ENCODE data around the gene BRF1. TPM values are rescaled to one million over a fixed set of nuclear protein-coding genes. Genes with fewer than 3 reads are reported as not detected.

Gene BRF1
- total RNA-seq, 1 donor from 2014 or later: 47.7 TPM

DNA sequence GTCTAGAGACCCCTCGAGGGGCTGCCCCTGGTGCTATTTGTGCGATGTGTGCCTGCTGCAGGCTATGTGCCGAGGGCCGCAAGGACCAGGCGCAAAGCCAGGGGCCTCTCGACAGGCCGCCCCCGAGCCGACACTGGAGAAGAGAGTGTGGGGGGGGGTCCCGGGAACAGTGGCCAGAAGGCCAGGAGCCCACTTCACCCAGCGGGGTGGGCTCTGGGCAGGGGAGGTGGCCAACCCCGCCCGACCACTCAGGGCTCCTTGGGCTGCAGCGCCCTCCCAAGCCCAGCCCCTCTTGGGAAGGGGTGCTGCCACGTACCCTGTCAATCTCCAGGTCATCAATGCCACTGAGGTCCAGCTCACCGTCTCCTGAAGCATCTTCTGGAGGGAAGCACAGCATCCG is 81.0 kb downstream of the BRF1 start:
- Mint-ChIP-seq H3K27me3 (no peaks in the 10 kb centered on the region), H3K36me3 (peaks cover 16% of the 10 kb centered on the region), H3K27ac (no peak overlapping the region), H3K4me3 (no peak overlapping the region), H3K9me3 (no peaks in the 10 kb centered on the region), H3K4me1 (ENCODE audit: unreplicated experiment) (peaks cover 9% of the 10 kb centered on the region)
- TF ChIP-seq, protein P1, sequence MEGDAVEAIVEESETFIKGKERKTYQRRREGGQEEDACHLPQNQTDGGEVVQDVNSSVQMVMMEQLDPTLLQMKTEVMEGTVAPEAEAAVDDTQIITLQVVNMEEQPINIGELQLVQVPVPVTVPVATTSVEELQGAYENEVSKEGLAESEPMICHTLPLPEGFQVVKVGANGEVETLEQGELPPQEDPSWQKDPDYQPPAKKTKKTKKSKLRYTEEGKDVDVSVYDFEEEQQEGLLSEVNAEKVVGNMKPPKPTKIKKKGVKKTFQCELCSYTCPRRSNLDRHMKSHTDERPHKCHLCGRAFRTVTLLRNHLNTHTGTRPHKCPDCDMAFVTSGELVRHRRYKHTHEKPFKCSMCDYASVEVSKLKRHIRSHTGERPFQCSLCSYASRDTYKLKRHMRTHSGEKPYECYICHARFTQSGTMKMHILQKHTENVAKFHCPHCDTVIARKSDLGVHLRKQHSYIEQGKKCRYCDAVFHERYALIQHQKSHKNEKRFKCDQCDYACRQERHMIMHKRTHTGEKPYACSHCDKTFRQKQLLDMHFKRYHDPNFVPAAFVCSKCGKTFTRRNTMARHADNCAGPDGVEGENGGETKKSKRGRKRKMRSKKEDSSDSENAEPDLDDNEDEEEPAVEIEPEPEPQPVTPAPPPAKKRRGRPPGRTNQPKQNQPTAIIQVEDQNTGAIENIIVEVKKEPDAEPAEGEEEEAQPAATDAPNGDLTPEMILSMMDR (conservative IDR thresholded peaks at IDR 0.05): no peak
- DNase-seq (ENCODE audit: extremely low spot score, unreplicated experiment): no peak

DNA sequence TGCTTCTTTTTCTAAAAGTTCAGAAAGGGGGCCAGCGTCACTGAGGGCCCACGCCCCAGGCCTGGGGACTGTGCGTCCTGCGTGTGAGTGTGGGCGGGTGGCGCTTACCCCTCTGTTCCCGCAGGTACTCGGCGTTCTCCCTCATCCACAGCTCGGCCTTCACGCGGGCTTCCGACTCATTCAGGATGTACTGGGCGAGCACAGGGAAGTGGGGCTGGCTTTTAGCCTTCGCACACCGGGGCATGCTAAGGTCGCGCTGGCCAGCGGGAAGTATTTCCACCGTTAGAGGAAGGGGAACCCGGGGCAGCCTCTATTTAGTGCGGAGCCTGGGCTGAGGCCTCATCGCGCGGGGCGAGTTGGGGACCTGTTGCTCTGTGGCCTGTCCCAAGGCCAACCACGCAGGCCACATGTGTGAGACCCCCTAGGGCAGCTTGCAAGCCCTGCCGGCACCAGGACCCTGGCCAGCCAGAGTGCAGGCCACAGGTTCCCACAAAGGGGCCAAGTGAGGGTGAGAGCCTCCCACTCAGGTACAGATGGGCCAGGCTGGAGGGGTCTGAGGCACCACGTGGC is 81.7 kb downstream of the BRF1 start:
- no peak for DNase-seq (ENCODE audit: extremely low spot score, unreplicated experiment)
- no peaks in the 10 kb centered on the region for H3K27me3 Mint-ChIP-seq
- no peak overlapping the region for H3K4me3 Mint-ChIP-seq
- H3K4me1 Mint-ChIP-seq (ENCODE audit: unreplicated experiment): peaks cover 9% of the 10 kb centered on the region
- TF ChIP-seq, protein P1 (conservative IDR thresholded peaks at IDR 0.05): no peak
- H3K36me3 Mint-ChIP-seq: peaks cover 16% of the 10 kb centered on the region
- H3K9me3 Mint-ChIP-seq: no peaks in the 10 kb centered on the region
- no peak overlapping the region for H3K27ac Mint-ChIP-seq

DNA sequence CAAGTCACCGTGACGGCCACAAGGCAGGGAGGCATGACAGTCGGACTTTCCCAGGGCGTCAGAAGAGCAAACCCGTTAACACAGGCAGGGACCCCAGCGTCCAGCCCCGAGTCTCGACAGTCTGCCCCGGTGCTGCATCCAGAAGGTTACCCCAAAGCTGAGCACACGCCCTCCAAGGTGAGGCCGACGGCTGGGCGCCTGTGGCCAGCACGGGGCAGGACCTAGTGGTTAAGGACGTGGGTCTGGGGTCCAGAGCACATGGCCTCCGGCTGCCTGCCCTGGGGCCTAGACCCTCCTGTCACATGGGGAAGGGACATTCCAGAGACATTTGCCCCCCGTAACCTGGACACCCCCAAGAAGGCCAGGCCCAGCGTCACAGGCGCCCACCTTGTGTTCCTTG is 82.2 kb downstream of the BRF1 start:
- Mint-ChIP-seq H3K4me1 (ENCODE audit: unreplicated experiment) (peaks cover 6% of the 10 kb centered on the region), H3K9me3 (no peaks in the 10 kb centered on the region), H3K27me3 (no peaks in the 10 kb centered on the region), H3K36me3 (peaks cover 16% of the 10 kb centered on the region), H3K27ac (no peak overlapping the region), H3K4me3 (no peak overlapping the region)
- TF ChIP-seq, protein P1 (conservative IDR thresholded peaks at IDR 0.05): no peak
- no peak for DNase-seq (ENCODE audit: extremely low spot score, unreplicated experiment)

DNA sequence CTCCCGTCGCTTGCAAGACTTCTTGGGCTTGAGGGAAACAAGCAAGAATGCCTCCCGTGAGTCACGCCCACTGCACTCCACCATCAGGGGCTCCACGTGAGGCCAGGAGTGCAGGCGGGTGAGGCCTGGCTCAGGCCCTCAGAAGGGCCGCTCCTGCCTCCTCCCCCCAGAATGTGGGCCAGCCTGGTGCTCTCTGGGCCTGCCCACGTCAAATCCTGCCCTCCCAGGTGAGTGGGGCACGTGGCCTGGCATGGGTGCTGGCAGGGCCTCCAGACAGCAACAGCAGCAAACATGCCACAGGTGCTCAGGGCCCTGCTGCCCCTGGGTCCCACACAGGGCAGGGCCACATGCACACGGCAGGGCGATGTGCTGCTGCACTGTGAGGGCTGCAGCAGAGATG is 83.0 kb downstream of the BRF1 start:
- TF ChIP-seq, protein P1 (conservative IDR thresholded peaks at IDR 0.05): no peak
- Mint-ChIP-seq H3K27me3 (no peaks in the 10 kb centered on the region), H3K27ac (no peak overlapping the region), H3K4me1 (ENCODE audit: unreplicated experiment) (no peaks in the 10 kb centered on the region), H3K9me3 (no peaks in the 10 kb centered on the region), H3K4me3 (no peak overlapping the region), H3K36me3 (peaks cover 11% of the 10 kb centered on the region)
- no peak for DNase-seq (ENCODE audit: extremely low spot score, unreplicated experiment)

DNA sequence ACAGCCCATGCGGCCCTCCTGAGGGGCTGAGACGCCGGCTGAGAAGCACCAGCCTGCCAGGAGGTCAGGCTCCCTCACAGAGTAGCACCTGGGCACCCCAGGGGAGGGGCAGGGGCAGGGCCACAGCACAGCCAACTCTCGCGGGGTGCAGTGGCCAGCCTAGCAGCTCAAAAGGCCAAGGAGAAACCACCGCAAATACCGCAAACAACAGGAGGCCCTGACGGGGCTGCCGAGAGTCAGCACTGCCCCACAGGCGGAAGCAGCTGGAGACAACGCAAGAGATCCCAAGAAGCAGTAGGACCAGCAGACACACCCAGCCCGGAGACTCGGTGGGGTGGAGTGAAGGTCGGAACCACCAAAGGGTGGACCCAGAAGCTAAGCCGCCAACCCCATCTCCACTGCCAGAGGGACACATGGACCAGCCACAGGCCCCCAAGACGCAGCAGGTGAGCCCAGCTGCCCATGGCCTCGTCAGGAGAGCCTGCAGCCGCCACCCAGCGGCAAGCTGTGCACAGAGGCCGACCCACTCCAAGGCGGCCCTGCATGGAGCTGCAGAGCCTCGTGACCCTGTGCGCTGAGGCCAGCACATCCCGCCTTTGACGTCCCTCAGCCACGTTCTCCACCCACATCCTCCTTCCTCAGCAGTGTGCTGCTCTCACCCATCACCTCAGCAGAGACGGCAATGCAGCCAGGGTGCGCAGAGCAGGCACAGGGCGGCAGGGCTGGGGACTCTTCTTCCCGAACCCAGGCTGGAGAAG is 84.1 kb downstream of the BRF1 start:
- no peaks in the 10 kb centered on the region for H3K4me1 Mint-ChIP-seq (ENCODE audit: unreplicated experiment)
- no peak overlapping the region for H3K27ac Mint-ChIP-seq
- no peak overlapping the region for H3K4me3 Mint-ChIP-seq
- no peaks in the 10 kb centered on the region for H3K27me3 Mint-ChIP-seq
- no peaks in the 10 kb centered on the region for H3K9me3 Mint-ChIP-seq
- DNase-seq (ENCODE audit: extremely low spot score, unreplicated experiment): no peak
- TF ChIP-seq, protein P1 (conservative IDR thresholded peaks at IDR 0.05): no peak
- peaks cover 4% of the 10 kb centered on the region for H3K36me3 Mint-ChIP-seq
